Fibroblast of lung (primary cell): ENCODE data around the gene KCNK6.

ENCODE experiments used
- CTCF ChIP-seq, 2 donors: IDR thresholded peaks in 1 of 2; conservative IDR thresholded peaks in 1 of 2; 1 replicate in 1 of 2; 2 replicates in 1 of 2; pipeline ENCODE4 v1.5.1; 2011 to 2012; ENCODE audit warnings: low read length in 2 of 2, control low read depth in 1 of 2, inconsistent platforms in 1 of 2, low read depth in 1 of 2, mild to moderate bottlenecking in 1 of 2
- EZH2 ChIP-seq: IDR thresholded peaks from 2 replicates; pipeline ENCODE4 v1.5.1; 2012; ENCODE audit warnings: low read length, control low read depth, mild to moderate bottlenecking; ENCODE audit errors: missing control alignments

DNA sequence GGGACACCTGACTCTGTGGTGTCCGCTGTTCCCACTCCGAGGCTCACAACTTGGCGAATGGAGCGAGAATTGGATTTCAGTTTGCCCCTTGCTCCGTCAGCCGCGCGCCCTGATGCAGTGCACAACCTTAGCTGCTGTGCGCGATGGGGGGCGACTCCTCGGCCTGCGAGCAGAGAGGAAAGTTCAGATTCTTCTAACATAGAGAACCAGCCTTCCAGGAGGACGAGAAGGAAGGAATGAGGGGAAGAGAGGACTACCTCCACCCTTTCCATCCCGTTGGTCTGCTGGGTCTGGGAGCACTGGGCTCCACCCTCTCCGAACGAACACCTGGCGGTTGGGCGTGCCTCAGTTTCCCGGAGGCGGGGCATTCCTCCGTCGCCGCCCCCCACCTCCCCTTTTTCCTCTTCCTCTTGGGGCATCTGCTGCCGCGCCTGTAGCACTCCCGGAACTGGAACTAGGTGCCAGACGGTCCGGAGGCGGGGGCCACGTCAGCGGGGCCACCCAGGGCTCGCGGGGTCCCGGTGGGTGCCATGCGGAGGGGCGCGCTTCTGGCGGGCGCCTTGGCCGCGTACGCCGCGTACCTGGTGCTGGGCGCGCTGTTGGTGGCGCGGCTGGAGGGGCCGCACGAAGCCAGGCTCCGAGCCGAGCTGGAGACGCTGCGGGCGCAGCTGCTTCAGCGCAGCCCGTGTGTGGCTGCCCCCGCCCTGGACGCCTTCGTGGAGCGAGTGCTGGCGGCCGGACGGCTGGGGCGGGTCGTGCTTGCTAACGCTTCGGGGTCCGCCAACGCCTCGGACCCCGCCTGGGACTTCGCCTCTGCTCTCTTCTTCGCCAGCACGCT lies at the start of gene KCNK6:
- no peak for TF ChIP-seq EZH2
- no peak for TF ChIP-seq CTCF (conservative IDR thresholded peaks at IDR 0.05 in 1 of 2, IDR thresholded peaks at IDR 0.05 in 1 of 2; ENCODE audit: low read depth in 1 of 2, low read length in 2 of 2)
